Stimulated activated CD8-positive, alpha-beta memory T cell treated with anti-CD3 and anti-CD28 coated beads, Interleukin-2, amount 100 ng/mL, for 48 hours (primary cell): Measurements from ENCODE around the gene MAGI1.

ENCODE experiments used
- DNase-seq, 2 donors: peaks; one replicate each; pipeline ENCODE4 v3.0.0-alpha.2; 2020; ENCODE audit warnings: low read depth in 2 of 2

MAGI1 gene

DNA sequence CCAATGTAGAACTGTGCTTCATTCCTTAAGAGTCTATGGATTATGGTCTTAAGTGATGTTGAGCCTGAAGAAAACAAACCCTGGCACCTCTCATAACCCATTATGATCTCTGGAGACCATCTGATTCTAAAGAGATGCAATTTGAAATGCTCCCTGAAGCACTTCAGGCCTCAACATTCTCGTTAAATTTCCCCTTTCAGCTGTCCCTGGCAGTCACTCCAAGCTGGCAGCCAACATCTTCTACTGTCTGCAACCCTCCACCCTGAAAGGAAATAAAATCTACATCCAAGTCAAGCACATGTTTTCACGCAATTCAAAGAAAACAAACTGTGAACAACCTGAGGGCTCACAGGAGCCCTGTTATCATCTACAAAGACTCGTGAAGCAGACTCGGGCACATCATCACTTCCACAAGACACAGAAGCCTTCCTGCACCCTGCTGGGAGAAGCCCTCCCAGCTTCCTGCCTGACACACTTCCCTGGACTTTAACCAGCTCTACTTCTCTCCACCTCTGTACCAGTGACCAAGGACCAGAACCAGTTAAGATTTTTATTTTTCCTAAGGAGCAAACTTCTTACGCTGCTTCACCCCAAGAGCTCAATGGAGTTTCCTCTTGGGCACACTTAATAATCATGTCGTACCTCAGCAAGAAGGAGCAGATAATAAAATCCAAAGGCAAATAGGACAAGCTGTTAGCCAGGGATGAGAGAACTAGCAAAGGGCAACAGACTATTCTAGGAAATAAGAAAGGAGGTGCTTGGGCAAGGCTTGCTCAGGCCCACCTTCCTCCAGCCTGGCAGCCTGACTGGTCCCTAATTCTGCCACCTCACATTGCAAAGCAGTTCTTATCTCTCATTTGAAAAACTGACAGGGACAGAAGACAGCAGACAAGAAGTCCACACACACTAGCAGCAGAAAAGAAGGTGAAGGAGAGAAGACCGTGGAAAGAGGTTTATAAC is 67.1 kb downstream of the MAGI1 start:
- DNase-seq: no peak

DNA sequence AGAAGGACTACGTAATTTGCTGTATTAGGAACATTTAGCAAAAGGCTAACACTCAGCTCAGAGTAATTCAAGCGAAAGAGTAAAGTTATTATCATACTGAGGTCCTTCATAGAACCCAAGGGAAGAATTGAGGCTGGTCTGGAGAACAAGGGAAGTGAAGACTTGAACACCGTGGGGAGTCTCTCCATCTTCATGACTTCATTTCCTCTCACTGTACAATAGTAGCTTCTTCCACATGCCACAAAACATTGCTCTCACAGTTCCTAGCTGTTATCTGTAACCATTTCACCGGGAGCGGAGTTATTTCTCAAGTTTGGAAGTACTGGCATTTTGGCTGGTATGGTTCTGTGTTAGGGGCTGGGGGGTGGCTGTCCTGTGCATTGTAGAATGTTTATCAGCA is 69.7 kb downstream of the MAGI1 start:
- no peak for DNase-seq

DNA sequence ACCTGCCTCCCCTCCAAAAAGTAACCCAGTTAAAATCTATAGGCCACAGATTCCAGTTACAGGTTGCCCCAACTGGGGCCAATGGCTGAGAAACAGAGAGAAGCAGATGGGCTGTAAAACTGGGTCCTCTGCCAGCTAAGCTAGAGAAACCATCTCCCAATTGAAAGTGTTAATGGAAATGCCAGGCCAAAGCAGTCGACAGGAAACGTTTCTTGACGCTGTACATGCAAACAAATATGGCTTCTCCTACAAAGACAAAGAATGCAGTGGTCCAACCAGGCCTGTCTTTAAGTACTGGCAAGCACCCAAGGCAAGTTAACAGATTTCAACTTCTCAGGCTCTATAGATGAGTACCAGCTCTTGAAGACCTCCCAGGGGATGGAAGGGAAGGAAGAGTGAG is 71.3 kb downstream of the MAGI1 start:
- no peak for DNase-seq

DNA sequence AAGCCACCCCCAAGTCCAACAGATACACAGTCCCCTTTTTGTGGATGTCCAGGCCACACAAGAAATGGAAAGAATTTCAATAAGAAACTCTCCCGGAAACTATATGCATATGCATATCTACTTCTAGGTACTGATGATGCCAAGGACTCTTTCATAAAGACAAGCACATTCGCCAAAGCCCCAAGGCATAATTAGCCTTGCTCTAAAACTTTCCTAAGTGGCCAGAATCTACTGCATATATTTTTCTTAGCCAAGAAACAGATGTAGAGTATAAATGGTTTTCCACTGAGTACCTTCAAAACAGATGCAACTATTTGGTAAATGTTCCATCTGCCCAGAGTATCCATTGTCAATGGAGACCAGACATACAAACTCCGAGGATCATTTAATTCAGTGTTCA is 73.9 kb downstream of the MAGI1 start:
- DNase-seq: no peak

DNA sequence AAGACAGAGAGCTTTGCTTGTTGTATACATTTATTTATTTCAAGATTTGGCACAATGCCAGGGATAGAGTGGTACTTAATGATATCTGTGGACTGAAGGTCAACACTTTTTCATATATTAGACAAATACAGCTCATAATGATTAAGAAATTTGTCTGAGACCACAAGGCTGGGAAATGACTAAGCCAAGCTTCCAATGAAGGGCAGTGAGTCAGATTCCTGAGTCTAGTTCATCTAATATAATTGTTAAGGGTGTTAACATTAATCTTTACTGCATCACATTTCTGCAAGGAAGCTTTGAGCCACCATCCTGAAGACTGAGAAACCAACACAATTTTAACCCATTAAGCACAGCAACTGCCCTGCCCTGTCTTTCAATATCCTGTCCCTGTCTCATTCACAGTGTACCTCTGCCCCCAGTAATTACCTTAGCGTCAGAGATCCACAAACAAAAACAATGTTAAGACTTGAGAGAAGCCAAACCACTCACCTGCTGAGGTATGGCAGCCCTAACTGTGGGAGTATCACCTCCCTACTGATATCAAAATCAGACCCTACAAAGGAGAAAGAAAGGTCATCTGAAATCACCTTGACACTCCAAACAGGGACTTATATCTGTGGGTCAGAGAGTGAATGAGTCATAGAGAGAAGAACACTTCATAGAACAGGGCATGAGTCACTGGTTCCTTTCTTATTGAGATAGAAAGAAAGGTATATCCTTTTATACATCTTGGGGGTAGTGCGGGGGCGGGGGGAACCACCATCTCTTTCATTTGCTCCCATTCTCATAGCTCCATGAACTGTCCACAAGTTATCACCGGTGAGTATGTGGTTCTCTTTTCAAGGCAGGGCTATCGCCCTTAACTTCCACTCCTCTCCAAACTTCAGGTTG is 74.7 kb downstream of the MAGI1 start:
- DNase-seq: peak; percentile 41 to 56

DNA sequence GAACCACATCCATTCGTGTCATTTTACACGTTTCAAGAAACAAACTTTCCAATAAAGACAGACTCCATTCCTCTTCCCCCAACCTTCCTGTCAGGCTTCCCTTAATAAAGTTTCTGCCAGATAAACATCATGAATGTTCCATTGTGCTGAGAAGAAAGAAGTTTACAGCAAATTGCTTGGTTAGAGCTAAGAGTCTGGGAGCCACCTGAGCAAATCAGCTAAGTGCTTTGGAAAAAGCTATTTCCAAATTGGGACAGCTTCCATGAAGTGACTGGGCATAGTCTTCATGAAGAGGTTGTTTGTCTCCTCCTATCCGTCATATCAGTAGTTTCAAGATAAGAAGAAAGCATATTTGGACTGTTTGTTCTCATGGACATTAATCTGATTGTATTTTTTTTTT is 77.0 kb downstream of the MAGI1 start:
- DNase-seq: no peak

DNA sequence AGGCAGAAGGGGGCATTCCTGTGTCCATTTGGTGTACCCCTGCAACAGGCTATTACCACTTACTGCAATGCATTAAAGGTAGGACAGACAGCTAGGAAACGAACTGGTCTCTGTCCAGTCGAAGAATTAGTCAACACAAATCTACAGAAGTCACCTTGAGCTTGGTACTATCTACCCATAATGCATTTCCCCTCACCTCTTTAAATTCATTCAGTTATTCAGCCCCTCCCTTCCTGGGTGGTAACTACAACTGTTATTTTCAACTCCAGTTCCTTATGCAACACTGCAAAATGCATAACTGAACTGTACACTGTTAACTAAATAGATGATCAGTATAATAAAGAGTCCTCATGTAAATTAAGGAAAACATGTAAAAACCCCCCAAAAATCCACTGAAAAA is 77.6 kb downstream of the MAGI1 start:
- no peak for DNase-seq

DNA sequence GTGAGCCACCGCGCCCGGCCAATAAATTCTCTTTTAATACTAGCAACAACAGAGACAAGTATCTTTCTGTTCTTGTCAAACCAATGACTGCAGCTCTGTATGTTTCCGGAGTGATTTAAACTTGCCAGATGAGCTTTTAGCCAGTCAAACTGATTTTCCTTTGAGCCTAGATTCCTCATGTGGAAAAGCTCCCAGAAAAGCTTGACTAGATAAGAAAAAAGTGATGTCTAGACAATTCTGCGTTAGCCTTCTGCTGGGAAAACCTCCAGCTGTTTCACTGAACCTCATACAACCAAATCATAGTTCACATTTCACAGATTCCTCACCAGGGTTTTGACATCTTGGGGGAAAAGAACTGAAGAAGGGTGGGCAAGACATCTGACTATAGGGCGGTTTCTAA is 78.6 kb downstream of the MAGI1 start:
- DNase-seq: no peak

DNA sequence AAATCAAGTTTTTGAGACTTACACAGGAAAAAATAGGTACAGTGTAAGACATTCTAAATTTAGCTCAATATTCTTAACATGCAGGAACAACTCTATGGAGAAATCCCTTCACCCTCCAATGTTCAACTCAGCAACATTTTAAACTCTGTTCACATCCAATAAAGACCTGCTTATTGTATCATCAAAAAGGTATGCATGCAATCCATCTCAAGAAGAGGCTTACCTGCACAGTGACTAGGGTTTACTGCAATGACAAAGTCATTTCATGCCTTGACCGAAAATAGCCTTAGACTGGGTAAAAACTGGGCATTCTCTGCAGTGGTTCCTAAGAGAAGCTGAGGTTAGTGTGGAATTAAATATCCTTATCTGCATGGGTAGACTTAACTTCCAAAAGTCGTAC is 80.5 kb downstream of the MAGI1 start:
- DNase-seq: no peak

DNA sequence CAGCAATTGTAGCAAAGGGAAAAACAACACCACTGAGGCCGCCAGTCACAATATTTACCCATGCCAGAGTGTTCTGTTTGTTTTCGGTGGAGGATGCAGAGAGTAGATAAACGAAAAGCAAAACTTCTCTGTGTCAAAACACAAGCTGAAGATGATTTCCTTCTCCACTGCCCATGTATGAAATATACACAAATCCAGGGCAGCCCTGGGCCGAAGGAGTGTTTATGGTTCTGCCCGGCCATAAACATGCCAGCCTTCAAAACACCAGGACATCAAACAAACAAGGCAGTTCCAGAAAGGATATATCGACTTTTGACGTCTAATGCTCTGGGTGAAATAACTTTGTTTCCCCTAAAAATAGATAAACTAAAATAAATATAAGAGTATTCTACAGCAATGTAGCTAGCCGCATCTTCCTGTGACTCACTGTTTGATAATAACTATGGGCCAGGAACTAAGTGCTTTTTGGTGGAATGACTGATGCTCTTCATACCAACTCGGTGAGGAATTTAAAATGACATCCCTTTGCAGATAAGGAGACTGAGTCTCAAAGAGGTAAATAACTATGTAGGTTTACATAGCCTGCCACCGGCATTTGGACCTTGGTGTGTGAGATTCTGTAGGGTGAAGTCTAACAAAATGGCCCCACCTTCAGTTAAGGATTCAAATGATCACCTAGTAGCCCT is 82.8 kb downstream of the MAGI1 start:
- no peak for DNase-seq

DNA sequence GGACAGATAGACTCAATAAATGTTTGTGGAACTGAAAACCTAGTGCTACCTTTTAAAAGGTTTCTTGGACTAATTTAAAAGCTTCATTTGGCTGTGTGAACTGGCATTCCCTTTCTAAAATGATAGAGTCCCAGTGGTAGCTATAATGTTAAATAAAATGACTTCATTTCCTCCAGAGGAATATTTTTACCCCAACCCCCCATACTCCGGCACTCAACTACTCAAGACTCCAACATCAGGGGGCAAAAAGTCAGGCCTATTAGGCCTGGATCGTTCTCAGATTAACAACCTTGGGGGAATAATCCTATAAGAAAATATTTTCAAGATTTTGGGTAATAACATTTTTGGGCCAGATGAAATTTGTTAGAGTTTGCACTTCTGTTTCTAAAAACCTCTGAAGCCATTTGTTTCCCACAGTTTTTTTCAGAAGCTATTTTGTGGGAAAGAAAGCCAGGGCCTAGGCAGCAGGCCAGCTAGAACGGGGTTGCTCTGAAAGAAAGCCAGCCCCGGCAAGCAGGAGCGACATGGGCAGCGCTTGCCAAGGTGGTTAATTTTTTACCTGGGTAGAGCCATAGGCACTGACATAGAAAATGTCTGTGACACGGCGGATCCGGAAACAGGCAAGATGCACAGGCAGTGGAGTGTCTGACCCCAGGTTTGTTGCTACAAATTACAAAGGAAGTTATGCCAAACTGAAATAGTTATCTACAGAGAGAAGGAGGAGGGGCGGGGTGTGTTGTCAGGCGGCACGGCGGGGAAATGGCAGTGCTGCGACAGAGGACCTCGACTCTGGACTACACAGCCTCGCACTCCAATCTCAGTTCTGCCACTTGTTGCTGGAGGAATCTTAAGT is 84.6 kb downstream of the MAGI1 start:
- no peak for DNase-seq

DNA sequence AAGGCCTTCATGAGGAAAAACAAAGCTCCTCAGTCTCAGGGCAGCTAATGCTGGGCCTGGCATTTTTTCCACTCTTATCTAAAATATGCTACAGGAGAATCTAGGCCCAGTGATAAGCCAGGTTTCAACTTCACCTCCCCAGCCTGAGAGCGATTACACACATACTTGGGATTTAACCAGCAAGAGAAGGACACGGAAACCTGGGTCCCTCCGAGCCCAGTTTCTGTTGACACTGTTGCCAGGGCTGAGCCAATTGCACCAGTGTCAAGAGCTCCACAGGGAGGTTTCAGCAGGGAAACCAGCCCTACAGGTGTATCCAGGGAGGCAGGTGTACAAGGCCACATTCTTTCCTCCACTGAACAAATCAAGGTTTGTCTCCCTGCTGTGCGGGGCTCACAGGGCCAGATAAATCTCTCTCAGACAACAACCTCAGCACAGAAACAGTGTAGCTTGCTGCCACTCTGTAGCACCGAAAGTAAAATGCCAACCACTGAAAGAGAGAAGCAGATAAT is 85.4 kb downstream of the MAGI1 start:
- DNase-seq: no peak

DNA sequence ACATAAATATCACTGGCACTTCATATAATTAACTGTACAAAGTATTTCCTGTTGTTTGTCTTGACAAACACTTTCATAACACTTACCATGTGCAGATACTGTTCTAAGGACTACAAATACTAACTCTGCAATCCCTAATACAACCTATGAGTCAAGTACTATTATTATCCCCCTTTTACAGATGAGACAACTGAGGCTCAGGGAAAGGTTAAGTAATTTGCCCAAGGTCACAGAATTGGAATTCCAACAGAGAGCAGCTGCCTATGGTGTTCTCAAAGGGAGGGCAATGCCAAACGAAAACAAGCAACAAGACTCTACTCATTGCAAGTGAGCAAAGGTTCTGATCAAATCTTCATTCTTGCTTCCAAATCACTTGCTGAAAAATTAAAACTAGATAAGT is 85.9 kb downstream of the MAGI1 start:
- no peak for DNase-seq

DNA sequence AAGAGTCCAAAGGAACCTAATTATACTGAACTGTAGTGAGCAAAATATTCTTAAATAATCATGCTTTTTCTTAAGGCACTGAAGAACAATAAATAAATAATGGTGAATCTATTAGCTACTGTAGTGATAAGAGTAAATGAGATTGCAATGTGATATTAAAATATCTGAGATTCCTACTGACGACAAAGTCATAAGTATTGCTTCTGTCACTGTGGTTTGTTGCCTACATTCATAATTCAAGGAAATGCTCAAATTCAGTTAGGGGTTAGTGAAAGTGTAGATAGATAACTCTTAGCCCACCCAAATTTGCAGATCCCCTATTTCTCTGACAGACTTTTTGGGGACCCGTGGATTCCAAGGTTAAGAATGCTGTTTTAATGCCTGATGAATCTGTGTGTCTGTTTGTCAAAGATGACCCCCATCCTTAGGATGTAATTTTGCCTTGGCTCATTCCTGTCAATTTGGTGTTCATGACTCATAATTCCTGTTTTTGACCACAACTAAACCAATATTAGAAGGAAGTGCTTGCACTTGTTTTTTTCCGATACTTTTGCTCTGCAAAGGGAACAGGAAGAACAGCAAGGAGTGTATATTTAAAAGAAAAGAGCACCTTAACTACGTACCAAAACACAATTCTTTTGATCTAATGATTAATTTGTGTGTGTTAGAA is 86.7 kb downstream of the MAGI1 start:
- DNase-seq: no peak

DNA sequence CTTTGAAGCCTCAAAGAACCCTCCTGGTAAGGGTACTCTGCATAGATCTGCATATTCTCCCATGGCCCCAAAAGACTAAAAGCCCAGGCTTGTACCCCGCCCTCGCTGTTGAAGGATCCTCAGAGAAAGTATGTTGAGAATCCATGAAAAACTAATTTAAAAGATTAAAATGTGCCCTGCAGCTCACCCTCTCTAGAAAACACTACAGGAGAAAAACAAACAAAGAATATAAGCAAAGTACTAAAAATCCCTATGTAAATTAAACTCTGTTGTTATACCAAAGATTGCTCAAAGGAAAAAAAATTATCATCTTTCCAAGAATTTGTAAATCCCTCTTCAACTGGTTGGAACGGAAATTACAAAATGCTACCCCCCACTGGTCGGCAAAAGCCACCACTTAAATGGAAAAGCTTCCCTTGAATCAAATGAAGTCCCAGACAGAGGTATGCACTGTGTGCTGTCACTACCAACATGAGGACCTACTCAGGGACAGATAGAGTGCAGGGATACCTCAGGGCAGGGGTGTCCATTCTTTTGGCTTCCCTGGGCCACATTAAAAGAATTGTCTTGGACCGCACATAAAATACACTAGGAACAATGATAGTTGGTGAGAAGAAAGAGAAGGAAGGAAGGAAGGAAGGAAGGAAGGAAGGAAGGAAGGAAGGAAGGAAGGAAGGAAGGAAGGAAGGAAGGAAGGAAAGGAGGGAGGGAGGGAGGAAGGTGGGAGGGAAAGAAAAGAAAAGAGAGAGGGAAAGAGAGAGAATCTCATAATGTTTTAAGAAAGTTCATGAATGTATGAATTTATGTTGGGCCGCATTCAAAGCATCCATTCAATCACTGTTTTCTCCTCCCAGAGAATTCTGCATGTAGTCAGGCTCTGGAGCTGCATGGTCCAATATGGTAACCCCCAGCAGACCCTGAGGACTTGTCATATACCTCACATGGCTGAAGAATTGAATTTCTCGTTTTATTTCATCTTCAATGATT is 88.1 kb downstream of the MAGI1 start:
- DNase-seq: no peak

DNA sequence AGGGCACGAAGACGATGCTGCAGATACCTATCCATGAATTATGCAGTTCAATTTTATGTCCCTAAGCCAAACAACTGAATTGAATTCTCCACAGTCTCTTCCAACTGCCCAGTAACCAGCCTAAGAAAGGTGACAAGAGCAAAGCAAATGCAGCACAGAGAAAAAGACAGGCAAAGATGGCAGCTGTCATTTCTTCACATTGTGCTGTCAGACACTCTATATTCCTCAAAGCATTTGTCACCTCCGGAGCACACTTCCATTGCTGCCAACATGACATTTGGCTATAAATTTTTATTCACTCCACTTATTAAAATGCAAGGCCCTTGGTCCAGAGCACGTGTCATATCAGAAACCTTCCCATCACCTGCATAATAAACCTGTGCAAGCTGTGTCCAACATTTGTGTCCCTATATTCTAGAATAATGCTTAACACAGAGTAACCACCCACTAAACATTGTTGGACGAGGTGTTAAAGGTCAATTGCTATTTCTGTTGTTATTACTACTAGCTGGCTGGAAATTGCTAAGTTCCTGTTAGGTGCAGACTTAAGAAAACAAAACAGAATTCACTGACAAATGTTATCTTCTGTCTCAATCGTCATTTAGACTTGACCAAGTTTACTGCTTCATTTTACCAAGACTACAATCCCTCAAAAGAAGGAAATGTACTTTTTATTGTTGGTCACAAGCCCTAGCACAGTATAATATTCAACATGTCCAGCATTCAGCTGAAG is 89.7 kb downstream of the MAGI1 start:
- no peak for DNase-seq

DNA sequence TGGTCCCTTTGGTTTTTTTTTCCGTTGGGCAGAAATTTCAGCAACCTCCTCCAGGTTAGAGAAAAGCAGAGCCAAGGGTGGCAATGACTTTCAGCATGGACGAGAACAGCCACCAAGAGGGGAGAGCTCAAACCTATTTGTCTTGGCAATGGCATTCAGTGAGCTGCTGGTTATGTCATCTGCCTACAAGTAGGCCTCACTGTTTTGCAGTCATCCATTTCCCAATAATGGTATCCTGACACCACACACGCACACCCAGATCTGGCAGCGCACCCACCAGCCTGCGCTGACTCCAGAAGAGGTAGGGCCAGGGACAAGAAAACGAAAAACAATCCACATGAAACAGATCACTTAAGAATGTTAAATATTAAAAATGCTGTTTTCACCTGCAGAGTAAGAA is 92.3 kb downstream of the MAGI1 start:
- no peak for DNase-seq

DNA sequence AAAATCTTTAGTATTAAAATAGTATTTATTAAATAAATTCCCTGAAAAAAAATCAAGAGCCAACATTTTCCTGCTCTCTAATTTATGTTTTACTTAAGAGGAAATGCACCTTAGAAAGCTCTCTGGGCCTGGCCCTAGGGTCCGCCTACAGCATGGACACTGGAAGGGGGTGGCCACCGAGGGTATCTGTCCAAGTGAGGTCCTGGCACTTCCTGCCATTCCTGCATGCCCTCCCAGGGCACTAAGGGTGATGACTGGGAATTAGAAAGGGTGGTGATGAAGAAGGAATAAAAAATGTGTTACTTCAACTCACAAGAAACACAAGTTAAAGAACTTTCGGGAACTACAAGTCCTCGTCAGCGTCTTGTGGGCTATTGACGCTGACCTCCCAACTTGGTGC is 92.8 kb downstream of the MAGI1 start:
- DNase-seq: no peak

DNA sequence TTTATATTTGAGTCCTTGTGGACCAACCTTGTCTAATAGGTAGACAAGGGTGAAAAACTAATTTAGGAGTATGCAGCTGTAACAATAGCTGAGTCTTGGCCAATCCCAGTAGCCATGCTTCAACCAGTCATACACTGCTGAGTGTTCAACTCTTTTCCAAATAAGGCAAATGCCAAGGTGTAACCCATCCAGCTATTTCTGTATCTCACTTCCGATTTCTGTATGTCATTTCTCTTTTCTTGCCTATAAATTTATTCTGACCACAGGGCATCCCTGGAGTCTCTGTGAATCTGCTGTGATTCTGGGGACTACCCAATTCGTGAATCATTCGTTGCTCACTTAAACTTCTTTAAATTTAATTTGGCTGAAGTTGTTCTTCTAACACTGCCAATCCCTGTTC is 93.2 kb downstream of the MAGI1 start:
- DNase-seq: no peak
